Activated T-cell treated with anti-CD3 and anti-CD28 coated beads, Interleukin-2, amount 50 U/mL, for 24 hours (primary cell): Measurements from ENCODE around the gene SEL1L.

Experiments used
- DNase-seq: peaks from one replicate; pipeline ENCODE4 v3.0.0-alpha.2; 2020
- H3K27ac Mint-ChIP-seq: 2 replicates; pipeline ENCODE4 v1.8.0; 2020; ENCODE audit warnings: mild to moderate bottlenecking, mixed read lengths
- H3K27me3 Mint-ChIP-seq: 2 replicates; pipeline ENCODE4 v1.8.0; 2020; ENCODE audit warnings: mixed read lengths
- H3K36me3 Mint-ChIP-seq: 2 replicates; pipeline ENCODE4 v1.8.0; 2020; ENCODE audit warnings: low read depth, mixed read lengths
- H3K4me1 Mint-ChIP-seq: 2 replicates; pipeline ENCODE4 v1.8.0; 2020; ENCODE audit warnings: low read depth, mixed read lengths
- H3K4me3 Mint-ChIP-seq: 2 replicates; pipeline ENCODE4 v1.8.0; 2020; ENCODE audit warnings: mild to moderate bottlenecking, moderate library complexity, mixed read lengths
- H3K9me3 Mint-ChIP-seq: 2 replicates; pipeline ENCODE4 v1.8.0; 2020; ENCODE audit warnings: mixed read lengths

Gene SEL1L

DNA sequence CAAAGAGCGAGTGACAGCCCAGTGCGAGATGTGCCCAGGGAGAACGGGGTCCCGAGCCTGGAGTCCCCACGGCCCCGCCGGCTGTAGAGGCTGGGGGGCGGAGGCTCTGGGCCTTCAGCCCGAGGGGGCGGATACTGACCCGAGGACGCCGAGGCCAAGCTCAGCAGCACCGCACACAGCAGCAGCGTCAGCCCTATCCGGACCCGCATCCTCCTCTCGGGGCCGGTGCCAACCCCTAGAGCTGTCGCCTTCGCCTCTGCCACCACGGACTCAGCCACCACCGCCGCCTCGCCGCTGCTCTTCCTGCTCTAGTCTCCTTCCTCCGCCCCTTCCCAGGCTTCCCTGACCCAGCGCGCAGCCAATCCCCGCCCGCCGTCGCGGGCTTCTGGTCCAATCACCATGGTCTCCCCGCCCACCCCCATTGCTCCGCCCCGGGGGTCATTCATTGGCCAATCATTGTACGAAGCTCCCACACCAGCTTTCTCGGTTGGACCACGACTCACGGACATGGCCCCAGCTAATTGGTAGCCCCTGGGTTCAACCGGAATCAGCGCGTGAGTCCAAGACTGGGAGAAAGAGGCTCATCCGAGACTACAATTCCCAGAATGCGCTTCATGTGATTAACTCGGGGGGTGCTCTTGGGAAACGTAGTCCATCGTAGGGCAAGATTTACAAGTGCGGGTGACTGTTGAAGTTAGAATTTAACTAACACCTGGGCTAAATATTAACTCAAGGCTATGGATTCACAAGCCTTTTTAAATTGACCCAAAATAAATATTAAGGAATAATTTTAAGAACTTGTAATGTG, at the start of gene SEL1L:
Gene SEL1L (minus strand): TSS at position 318 of the 808 bp plus-strand sequence. CDS start 109 bp downstream, at position 209.
- Mint-ChIP-seq H3K9me3 (no peaks in the 10 kb centered on the region), H3K27ac (peak within 1 kb of the TSS; percentile 94), H3K27me3 (peaks cover 3% of the 10 kb centered on the region), H3K4me1 (peaks cover 55% of the 10 kb centered on the region), H3K36me3 (peaks cover 23% of the 10 kb centered on the region), H3K4me3 (peak within 1 kb of the TSS; percentile 95)
- DNase-seq: peak; percentile 99

DNA sequence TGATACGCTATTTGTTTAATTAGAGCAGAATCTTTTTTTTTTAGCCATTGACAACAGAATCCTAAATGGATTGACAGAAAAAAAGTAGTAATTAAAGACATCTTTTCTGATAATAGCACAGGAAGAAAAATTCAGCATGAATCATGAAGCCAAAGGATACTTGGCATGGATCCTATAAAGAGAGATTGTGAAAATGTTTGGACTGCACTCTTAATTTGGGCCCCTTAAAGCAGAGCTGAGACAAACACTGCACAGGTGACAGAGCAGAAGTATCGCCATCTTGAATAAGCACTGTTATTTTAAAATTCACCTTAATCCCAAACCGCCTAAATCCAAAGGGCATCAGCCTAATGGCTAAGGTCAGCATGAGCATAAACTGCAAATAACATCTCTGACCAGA, 48.8 kb upstream of the SEL1L start:
- no peaks in the 10 kb centered on the region for H3K36me3 Mint-ChIP-seq
- no peak overlapping the region for H3K4me3 Mint-ChIP-seq
- peaks cover 6% of the 10 kb centered on the region for H3K9me3 Mint-ChIP-seq
- H3K27ac Mint-ChIP-seq: no peak overlapping the region
- H3K4me1 Mint-ChIP-seq: no peaks in the 10 kb centered on the region
- H3K27me3 Mint-ChIP-seq: peaks cover 23% of the 10 kb centered on the region
- no peak for DNase-seq

DNA sequence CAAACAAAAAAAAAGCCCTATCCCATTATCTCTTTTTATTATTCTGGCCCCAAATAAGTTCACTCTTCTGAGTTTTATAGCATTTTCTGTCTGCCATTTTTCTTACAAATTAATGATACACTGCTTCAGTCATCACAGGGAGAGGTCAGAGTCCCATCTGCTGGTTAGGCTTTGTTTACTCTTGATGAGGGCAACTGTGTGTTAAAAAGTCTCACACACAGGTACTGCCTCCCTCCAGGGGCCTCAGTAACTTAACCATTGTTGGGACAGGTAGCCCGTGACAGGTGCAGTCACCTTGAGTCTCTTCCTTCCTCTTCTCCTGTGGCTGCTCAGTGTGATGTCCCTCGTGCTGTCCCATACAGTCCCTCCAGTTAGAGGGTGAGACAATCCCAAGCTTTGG, 45.5 kb upstream of the SEL1L start:
- peaks cover 38% of the 10 kb centered on the region for H3K27me3 Mint-ChIP-seq
- H3K4me1 Mint-ChIP-seq: no peaks in the 10 kb centered on the region
- peaks cover 6% of the 10 kb centered on the region for H3K9me3 Mint-ChIP-seq
- H3K27ac Mint-ChIP-seq: no peak overlapping the region
- no peak overlapping the region for H3K4me3 Mint-ChIP-seq
- DNase-seq: no peak
- no peaks in the 10 kb centered on the region for H3K36me3 Mint-ChIP-seq

DNA sequence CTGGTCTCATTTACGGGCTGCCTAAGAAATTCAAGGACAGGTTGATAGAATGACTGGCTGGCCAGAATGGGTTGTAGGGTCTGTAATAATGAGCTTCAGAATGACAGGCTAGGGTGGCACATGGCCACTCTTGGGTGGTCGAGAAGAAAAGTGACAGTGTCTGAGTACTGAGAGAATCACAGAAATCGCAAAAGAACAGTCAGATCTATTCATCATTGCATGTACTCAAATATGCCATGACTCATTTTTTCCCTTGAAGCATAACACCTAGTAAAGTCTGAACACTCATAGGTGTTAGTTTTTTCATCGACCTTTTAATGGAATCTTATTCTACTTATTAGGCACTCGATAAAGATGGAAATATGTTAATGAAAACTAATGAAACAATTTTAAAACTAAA, 37.8 kb upstream of the SEL1L start:
- peaks cover 37% of the 10 kb centered on the region for H3K27me3 Mint-ChIP-seq
- no peak overlapping the region for H3K27ac Mint-ChIP-seq
- no peak for DNase-seq
- peaks cover 4% of the 10 kb centered on the region for H3K4me1 Mint-ChIP-seq
- H3K36me3 Mint-ChIP-seq: no peaks in the 10 kb centered on the region
- H3K4me3 Mint-ChIP-seq: no peak overlapping the region
- H3K9me3 Mint-ChIP-seq: no peaks in the 10 kb centered on the region

DNA sequence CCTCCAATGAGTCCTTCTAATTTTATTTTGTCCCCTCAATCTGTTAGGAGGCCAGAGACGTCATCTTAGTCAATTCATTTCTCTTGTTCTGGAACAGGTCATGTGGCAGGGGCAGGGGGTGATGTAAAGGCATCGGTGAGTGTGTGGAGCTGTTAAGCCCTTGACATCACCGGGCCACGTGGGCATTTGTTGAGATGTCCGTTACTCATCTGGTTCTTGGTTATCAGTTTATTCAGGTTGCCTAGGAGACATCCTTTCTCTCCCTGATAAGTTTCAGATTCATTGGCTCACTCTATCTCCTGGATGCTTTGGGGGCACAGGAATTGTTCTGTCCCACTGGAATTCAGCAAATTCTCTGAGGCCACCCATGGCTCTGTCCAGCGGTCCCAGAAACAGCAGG, 33.6 kb upstream of the SEL1L start:
- H3K36me3 Mint-ChIP-seq: no peaks in the 10 kb centered on the region
- peaks cover 4% of the 10 kb centered on the region for H3K4me1 Mint-ChIP-seq
- DNase-seq: no peak
- H3K9me3 Mint-ChIP-seq: no peaks in the 10 kb centered on the region
- H3K27ac Mint-ChIP-seq: no peak overlapping the region
- peaks cover 24% of the 10 kb centered on the region for H3K27me3 Mint-ChIP-seq
- H3K4me3 Mint-ChIP-seq: no peak overlapping the region

DNA sequence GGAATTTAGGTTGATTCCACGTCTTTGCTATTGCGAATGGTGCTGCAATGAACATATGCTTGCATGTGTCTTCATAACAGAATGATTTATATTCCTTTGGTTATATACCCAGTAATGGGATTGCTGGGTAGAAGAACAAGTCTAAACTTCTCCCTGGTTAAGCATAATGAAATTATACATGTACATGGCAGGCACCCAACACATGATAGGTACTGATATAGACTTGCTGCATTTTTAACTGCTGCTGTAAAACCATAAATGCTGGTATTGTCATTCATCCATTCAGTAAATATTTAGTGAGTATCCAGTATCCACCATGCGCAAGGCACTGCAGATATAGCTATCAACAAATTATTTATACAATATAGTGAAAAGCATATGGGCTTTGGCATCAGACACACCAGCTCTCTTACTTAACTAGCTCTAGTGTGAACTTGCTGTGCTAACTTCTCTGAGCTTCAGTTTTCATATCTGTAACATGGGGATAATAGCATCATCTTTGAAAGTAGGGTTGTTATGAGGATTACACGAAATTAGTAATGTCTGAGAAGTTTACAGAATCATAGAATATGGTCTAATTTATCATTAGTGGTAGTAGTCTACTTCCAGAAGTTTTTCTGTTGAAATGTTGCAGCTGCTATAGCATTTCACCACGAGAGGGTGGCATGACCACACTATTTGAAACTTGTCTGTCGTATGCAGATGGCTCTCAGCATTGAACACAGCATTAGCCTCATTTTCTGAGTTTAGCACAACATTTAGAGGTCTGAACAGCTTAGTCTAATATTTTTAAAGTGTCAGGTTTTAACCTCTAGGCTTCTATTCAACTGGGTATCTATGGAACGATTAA, 32.0 kb upstream of the SEL1L start:
- no peaks in the 10 kb centered on the region for H3K36me3 Mint-ChIP-seq
- H3K4me1 Mint-ChIP-seq: no peaks in the 10 kb centered on the region
- no peak overlapping the region for H3K4me3 Mint-ChIP-seq
- no peak for DNase-seq
- peaks cover 29% of the 10 kb centered on the region for H3K27me3 Mint-ChIP-seq
- H3K9me3 Mint-ChIP-seq: no peaks in the 10 kb centered on the region
- no peak overlapping the region for H3K27ac Mint-ChIP-seq

DNA sequence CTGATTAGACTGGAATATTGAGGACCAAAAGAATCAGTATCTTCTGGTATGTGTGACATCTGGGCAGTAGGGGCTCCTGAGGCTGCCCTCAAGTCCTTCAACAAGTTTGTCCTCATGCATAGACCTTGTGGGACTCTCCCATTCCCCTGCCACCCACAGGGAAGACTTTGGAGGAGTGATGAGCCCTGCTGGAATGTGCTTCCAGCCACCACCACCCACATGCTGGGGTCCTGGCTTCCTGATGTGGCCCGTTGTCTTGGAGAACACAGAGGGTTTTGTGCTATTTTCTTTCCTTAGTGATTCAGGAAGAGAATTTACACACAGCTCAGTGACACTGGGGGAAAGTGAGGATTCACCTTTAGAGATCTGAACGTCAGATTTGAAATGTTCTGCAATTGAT, 29.2 kb upstream of the SEL1L start:
- Mint-ChIP-seq H3K4me1 (no peaks in the 10 kb centered on the region), H3K27ac (no peak overlapping the region), H3K27me3 (peaks cover 21% of the 10 kb centered on the region), H3K36me3 (no peaks in the 10 kb centered on the region), H3K9me3 (no peaks in the 10 kb centered on the region), H3K4me3 (no peak overlapping the region)
- no peak for DNase-seq

DNA sequence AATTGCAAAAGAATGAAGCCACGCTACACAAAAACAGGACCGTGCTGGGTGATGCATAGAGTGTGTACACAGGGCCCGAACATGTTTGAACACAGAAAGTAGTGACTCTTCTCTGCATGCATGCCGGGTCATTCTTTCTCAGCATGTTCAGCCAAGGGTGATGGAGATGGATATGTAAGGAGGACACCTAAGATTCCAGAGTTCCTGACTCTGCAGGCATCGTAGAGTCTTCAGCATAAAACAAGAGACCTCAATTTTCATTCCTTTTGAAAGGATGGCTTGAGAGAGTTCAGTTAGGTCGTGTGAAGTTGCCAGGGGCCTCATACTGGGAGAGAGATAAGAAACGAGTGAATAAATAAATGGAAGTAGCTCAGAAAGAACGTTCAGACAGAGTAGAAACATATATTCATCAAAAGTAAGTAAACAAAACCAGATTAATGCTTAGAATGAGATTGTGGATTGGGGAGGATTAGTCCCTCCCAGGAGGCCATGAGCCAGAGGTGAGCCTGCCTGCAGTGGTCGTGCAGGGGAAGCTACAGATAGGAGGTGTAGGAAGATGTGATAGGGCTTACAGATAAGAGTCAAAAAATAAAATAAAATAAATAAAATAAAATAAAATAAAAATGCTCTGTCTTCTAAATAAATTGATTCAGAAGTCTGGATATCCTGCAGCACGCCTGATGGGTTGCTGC, 27.6 kb upstream of the SEL1L start:
- Mint-ChIP-seq H3K36me3 (no peaks in the 10 kb centered on the region), H3K27me3 (peaks cover 12% of the 10 kb centered on the region), H3K27ac (no peak overlapping the region), H3K4me3 (no peak overlapping the region), H3K9me3 (no peaks in the 10 kb centered on the region), H3K4me1 (no peaks in the 10 kb centered on the region)
- DNase-seq: no peak

DNA sequence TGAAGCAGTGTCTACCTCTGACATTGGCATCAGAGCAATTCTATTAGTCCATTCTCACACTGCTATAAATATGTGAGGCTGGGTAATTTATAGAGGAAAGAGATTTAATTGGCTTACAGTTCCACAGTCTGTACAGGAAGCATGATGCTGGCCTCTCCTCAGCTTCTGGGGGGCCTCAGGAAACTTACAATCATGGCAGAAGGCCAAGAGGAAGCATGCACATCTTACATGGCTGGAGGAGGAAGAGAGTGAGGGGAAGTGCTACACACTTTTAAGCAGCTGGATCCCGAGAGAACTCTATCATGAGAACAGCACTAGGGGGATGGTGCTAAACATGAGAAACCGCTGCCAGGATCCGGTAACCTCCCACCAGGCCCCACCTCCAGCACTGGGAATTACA, 25.7 kb upstream of the SEL1L start:
- Mint-ChIP-seq H3K9me3 (no peaks in the 10 kb centered on the region), H3K4me1 (no peaks in the 10 kb centered on the region), H3K36me3 (no peaks in the 10 kb centered on the region), H3K27me3 (peaks cover 12% of the 10 kb centered on the region), H3K4me3 (no peak overlapping the region), H3K27ac (no peak overlapping the region)
- DNase-seq: no peak

DNA sequence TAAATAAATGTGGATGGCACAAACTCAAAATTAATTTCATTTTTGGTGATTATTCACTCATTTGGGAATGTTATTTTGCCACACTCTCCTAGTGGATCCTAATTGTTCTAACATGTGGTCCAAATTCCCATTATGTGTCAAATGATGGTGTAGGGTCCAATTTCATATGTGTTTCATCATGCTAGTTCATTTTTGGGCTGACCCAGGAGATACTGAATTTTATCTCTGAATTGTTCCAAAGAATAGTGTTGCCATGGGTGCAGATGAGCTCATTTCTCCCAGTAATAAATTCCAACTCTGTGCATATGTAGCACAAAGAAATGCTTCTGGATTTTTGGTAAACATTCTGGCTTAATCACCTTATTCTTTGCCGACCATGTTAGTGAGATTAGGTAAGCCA, 23.5 kb upstream of the SEL1L start:
- Mint-ChIP-seq H3K4me1 (no peaks in the 10 kb centered on the region), H3K4me3 (no peak overlapping the region), H3K27me3 (peaks cover 5% of the 10 kb centered on the region), H3K36me3 (no peaks in the 10 kb centered on the region), H3K27ac (no peak overlapping the region), H3K9me3 (no peaks in the 10 kb centered on the region)
- DNase-seq: no peak

DNA sequence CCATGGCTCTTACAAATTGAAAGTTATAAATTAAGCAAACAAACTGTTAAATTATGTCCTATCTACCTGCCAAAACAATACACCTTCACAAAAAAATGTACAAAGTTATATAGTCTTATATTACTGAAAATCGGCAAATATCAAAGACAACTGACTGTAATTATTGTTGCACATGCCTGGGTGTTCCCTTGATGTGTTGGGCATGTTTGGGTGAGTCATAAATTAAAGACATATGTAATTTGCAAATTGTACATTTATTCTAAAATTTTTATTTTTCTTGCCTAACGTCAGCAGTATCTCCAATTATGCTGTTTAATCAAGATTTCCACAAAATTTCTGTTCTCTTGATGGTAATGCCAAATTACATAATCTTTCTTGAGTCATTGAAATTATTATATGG, 22.0 kb upstream of the SEL1L start:
- no peak for DNase-seq
- Mint-ChIP-seq H3K9me3 (peaks cover 2% of the 10 kb centered on the region), H3K27me3 (peaks cover 2% of the 10 kb centered on the region), H3K4me1 (peaks cover 3% of the 10 kb centered on the region), H3K27ac (no peak overlapping the region), H3K36me3 (no peaks in the 10 kb centered on the region), H3K4me3 (no peak overlapping the region)

DNA sequence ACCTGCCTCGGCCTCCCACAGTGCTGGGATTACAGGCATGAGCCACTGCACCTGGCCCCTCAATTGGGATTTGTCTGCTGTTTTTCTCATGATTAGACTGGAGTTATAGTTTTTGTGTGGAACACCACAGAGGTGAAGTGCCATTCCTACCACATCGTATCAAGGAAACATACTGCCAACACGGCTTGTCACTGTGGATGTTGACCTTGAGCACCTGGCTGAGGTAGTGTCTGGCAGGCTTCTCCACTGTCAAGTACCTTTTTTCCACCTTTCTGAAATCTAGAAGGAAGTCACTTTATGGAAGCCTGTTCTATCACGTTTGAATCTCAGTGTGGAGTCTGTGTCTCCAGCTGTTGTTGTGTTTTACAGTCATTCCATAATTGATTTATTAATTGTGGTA, 21.4 kb upstream of the SEL1L start:
- no peak for DNase-seq
- Mint-ChIP-seq H3K36me3 (no peaks in the 10 kb centered on the region), H3K27ac (no peak overlapping the region), H3K4me3 (no peak overlapping the region), H3K9me3 (peaks cover 2% of the 10 kb centered on the region), H3K4me1 (peaks cover 9% of the 10 kb centered on the region), H3K27me3 (peaks cover 2% of the 10 kb centered on the region)

DNA sequence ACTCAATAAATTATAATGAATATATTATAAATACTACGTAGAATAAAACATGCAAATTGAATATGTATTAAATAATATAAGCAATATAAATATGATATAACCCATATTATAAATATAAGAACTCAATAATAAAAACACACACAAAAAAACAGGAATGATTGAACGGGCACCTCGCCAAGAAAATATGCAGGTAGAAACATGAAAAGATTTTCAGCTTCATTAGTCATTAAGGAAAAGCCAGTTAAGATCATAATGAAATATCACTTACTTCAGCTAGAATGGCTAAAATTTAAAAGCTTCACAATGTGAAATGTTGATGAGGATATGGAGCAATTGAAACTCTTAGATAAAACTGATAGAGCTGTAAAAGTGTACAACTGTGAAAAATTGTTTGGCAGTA, 17.8 kb upstream of the SEL1L start:
- Mint-ChIP-seq H3K9me3 (peaks cover 7% of the 10 kb centered on the region), H3K4me3 (no peak overlapping the region), H3K4me1 (peaks cover 22% of the 10 kb centered on the region), H3K27me3 (peaks cover 20% of the 10 kb centered on the region), H3K27ac (no peak overlapping the region), H3K36me3 (no peaks in the 10 kb centered on the region)
- no peak for DNase-seq

DNA sequence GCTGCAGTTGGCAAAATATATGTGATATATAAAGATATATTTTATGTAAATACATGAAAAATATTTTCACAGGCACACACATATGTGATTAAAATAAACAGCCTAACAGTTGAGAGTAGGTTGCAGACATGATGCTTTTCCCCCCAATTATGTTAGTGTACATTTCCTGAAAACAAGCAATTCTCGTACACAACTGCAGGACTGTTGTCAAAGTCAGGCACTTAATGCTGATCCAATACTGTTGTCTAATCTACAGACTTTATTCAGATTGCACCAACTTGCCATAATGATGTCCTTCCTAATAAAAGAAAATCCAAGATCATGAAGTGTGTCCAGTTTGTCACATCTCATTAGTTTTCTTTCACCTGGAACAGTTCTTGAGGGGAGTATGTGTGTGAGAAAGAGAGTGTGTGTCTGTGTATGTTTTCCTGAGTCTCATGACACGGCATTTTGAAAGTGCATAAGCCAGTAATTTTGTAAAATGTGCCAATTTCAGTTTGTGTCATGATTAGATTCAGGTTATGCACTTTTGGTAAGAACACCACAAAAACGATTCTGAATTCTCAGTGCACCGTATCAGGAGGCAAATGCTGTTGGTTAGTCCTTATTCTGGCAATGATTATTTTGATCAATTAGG, 16.5 kb upstream of the SEL1L start:
- DNase-seq: no peak
- no peak overlapping the region for H3K4me3 Mint-ChIP-seq
- H3K4me1 Mint-ChIP-seq: peaks cover 22% of the 10 kb centered on the region
- peaks cover 24% of the 10 kb centered on the region for H3K27me3 Mint-ChIP-seq
- H3K36me3 Mint-ChIP-seq: no peaks in the 10 kb centered on the region
- peaks cover 7% of the 10 kb centered on the region for H3K9me3 Mint-ChIP-seq
- no peak overlapping the region for H3K27ac Mint-ChIP-seq
